NK-92 (cell line): ENCODE measurements around the gene TMEM255A.
"Not testable (repeated sequence)": the region's sequence is repeated elsewhere in the genome, so short reads cannot be mapped to it uniquely, and the experiment has no call there.

Source experiments
- DNase-seq: peaks from one replicate; lab custom pipeline; 2025; ENCODE audit not compliant: unreplicated experiment; lab: John Stamatoyannopoulos, UW

The TMEM255A gene

GRCh38 chrX:120310861-120311726 is at the start of gene TMEM255A:
Gene TMEM255A, minus strand, starts transcription at chrX:120311461. Its CDS starts 152 bp downstream, at chrX:120311309.
- DNase-seq: no peak

- DNase-seq: no peak
Observed at GRCh38 chrX:120358737-120359456, 47.6 kb upstream of the TMEM255A start.

- no peak for DNase-seq
Observed at GRCh38 chrX:120357186-120357585, 45.9 kb upstream of the TMEM255A start.

GRCh38 chrX:120356084-120356483 is 44.8 kb upstream of the TMEM255A start:
- DNase-seq: no peak

- DNase-seq: no peak
Observed at GRCh38 chrX:120350450-120351138, 39.3 kb upstream of the TMEM255A start.

GRCh38 chrX:120344566-120344965 is 33.3 kb upstream of the TMEM255A start:
- not testable (repeated sequence) for DNase-seq

GRCh38 chrX:120336899-120337298 is 25.6 kb upstream of the TMEM255A start:
- DNase-seq: no peak

- DNase-seq: no peak
Observed at GRCh38 chrX:120335289-120335688, 24.0 kb upstream of the TMEM255A start.

- DNase-seq: no peak
Observed at GRCh38 chrX:120334603-120335002, 23.3 kb upstream of the TMEM255A start.

- no peak for DNase-seq
Observed at GRCh38 chrX:120334151-120334550, 22.9 kb upstream of the TMEM255A start.

- no peak for DNase-seq
Observed at GRCh38 chrX:120332394-120332793, 21.1 kb upstream of the TMEM255A start.

- DNase-seq: no peak
Observed at GRCh38 chrX:120331116-120331515, 19.9 kb upstream of the TMEM255A start.

- DNase-seq: no peak
Observed at GRCh38 chrX:120321520-120322281, 10.4 kb upstream of the TMEM255A start.

GRCh38 chrX:120318411-120318810 is 7.2 kb upstream of the TMEM255A start:
- DNase-seq: no peak

- DNase-seq: no peak
Observed at GRCh38 chrX:120316587-120317283, 5.5 kb upstream of the TMEM255A start.

GRCh38 chrX:120315776-120316175 is 4.5 kb upstream of the TMEM255A start:
- DNase-seq: no peak

GRCh38 chrX:120311727-120312063 is 434 bp upstream of the TMEM255A start:
- DNase-seq: no peak

- no peak for DNase-seq
Observed at GRCh38 chrX:120309873-120310705, 1.2 kb downstream of the TMEM255A start.
